ENCODE results near the gene ANKRD7.
A peak's percentile ranks its signal among the peaks of the same experiment; 100 is the strongest.

ANKRD7 gene

DNA sequence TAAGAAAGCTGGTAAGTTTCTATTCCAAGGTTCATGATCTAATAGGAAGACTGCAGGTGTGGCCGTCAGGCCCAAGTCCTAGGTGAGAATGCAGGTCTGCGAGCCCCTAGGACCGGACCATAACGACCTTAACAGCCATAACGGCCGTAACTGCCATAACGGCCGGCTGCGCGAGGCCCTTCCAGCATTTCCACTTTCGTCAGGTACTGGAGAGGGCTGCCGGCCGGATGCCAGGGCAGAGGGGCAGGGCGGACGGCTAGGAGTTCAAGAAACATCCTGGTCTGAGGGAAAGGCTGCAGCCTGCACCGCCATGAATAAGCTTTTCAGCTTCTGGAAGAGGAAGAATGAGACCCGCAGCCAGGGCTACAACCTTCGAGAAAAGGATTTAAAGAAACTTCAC is at the start of gene ANKRD7:
Gene ANKRD7 (plus strand): TSS at position 184 of the 400 bp plus-strand sequence. CDS start 127 bp downstream, at position 311.
- no peak for DNase-seq (ENCODE audit: low read depth)

DNA sequence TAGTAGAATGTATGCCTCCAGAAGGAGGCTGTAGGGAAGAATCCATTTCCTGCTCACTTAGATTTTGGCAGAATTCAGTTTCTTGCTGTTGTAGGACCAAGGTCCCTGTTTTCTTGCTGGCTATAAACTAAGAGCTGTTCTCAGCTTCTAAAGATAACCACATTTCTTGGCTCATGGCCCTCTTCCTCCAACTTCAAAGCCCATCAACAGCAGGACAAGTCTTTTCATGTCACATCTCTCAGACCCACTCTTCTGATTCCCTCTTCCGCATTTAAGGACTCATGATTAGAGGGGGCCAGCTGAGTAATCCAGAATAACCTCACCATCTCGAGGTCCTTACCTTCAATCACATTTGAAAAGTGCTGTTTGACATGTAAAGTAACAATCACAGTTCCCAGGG is 48.8 kb upstream of the ANKRD7 start:
- no peak for DNase-seq (ENCODE audit: low read depth)

DNA sequence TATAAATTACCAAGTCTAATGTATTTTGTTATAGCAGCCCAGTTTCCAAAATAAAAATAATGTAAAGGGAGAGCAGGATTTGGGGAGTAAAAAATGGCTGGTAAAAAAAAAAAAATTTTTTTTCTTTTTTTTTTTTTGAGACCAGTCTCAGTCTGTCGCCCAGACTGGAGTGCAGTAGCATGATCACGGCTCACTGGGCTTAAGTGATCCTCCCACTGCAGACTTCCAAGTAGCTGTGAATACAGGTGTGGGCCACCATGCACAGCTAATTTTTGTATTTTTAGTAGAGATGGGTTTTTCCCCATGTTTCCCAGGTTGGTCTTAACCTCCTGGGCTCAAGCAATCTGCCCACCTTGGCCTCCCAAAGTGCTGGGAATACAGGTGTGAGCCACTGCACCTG is 45.3 kb upstream of the ANKRD7 start:
- no peak for DNase-seq (ENCODE audit: low read depth)

DNA sequence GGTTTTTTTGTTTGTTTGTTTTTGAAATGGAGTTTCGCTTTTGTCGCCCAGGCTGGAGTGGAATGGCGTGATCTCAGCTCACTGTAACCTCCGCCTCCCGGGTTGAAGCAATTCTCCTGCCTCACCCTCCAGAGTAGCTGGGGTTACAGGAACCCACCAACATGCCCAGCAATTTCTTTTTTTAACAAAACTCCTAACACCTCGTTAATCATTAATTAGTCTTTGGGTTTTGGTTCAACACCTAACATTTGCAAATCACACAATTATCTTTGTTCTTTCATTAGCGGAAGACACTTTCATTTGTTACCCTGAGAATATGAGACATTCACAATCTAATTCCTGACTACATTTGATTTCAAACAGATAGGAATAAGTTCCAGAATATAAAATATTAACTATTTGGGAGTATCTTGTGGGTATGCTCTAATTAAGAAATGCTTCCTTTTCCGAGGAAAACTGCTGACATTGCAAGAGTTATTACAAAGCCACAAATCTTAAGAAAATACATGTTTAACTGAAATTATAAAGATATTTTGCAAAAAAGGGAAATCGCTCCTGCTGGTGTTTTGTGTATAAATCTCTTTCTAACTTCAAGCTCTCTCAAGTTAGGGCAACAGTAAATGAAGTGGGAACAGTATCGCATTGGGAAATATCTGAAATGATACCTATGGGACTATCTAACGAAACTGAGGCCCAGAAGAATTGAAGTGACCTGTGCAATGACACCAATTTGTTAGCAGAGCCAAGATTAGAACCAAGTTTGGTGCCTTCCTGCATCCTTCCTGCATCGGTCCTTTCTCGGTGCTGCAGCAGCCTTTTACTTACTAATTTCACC is 41.7 kb upstream of the ANKRD7 start:
- peak; percentile 4 for DNase-seq (ENCODE audit: low read depth)

DNA sequence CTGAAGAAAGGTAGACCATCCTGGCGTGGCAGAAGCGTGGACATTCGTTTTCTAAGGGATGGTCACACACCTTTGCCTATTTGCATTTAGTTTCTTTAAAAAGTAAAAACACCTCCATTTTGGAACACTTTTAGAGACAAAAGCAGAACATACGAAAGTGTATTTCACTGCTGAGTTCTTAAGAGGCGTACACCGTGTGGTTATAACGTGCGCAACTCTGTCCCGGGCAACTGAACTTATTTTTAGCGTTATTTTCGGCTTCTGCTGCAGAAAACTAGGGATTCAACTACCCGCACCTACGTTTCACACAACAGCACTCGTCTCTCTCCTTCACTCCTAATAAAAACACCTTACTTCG is 41.1 kb upstream of the ANKRD7 start:
- no peak for DNase-seq (ENCODE audit: low read depth)

DNA sequence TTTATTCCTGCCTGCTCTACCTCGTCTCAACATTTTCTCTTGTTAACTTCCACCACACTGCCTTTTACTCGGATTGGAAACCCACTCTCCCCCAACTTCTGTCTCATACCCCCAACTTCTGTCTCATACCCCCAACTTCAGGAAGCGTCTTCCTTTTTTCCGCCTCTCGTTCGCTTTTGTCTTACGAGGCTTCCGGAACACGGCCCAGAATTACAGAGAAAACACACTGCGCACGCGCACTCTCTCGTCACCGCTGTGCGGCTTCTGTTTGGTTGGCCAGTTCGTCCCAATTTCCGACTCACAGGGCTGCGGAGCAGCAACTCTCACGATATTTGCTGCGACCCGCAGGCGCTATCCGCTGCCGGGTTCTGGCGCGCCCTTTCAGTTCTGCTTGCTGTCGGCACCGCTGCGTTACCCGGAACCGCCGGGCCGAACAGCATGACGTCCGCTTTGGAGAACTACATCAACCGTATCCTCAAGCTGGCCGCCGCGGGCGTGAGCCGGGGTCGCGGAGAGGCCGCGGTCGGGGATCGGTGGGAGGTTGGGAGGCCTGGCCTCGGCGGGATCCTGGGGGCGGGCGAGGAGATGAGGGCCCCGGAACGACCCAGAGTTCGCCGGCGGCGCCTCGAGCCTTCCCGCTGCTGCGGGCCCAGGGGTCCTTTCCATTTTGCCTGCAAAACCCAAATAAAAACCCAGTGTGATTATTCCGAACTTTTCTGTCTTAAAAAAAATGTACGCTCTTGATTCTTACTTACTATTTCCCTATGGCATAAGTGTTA is 40.5 kb upstream of the ANKRD7 start, which contains the start of gene LSM8:
Gene LSM8 (plus strand): TSS at position 379 of the 779 bp plus-strand sequence. CDS start 60 bp downstream, at position 439.
- peak; percentile 96 for DNase-seq (ENCODE audit: low read depth)

DNA sequence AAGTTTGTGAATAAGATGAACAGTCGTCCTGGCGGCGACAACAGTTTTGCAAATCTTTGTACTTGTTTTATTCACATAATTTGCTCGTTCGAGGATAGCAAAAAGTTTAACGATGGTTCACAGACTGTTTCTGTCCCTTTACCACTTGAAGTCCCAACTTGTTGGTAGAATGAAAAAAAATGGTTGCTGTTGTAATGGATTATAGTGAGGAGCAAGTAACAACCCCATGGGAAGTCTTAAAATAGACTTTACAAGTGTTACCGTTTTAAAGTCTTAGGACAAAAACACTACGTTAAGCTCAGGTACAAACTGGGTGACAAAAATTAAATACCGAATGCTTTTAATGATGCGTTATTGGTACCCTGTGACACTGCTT is 40.0 kb upstream of the ANKRD7 start:
- DNase-seq (ENCODE audit: low read depth): no peak

DNA sequence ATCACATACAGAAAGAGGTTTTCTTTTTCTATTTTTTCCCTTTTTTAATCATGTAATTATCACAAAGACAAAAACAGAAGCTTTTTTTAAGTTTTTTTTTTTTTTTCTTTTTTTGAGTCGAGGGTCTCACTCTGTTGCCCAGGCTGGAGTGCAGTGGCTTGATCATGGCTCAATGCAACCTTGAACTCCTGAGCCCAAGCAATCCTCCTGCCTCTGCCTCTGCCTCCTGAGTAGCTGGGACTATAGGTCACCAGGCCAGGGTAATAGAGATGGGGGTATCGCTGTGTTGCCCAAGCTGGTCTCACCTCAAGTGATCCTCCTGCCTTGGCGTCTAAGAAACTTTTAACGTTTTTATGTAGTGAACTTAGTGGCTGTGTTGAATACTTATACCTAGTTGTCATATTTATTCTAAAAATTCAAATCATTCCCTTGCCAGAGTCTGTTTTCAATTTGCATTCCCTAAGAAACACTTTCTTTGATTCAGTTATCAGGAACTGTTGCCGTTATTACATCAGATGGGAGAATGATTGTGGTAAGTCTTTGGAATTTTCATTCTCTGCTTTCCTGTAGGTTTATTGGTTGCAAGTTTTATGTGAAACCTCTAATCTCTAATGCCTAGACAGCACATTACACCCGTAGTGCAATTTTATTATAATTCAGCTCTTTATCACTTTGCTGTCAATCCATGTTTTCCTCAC is 39.2 kb upstream of the ANKRD7 start:
- DNase-seq (ENCODE audit: low read depth): no peak

DNA sequence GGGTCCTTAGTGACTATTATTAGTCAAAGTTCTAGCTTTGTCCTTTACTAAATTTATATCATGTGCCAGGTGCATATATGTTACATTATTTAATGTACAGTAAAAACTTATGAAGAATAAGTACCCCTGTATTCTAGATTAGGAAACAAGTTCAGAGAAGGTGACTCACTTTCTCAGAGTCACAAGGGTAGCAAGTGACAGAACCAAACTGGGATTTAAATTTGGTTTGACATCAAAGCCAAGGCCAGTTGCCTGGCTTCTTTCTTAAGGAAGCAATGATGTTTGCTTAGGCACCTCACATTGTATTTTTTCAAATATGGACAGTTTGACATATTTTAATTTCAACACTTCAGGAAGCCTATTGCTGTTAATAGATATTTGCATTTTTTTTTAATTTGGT is 38.0 kb upstream of the ANKRD7 start:
- DNase-seq (ENCODE audit: low read depth): peak; percentile 18

GRCh38 chr7:118194571-118194970 is 29.9 kb upstream of the ANKRD7 start:
- no peak for DNase-seq (ENCODE audit: low read depth)

- peak; percentile 73 for DNase-seq (ENCODE audit: low read depth)
Measured at GRCh38 chr7:118195837-118196474, 28.5 kb upstream of the ANKRD7 start.

DNA sequence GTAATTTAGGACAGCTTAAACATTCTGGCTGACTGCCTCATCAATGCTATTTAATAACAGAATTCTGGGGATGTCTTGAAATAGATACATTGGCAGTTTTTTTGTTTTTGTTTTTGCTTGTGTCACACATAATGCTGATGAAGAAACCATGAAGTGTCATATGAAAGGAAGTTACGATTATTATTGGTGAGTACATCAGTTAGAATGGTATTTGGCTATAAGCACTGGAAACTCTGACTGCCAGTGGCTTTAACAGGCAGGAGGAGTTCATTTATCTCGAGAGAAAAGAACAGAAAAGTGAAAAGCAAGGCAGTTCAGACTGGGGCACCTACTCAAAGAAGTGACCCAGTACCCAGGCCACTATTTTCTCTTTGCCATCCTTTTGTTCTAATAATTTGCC is 22.4 kb upstream of the ANKRD7 start:
- no peak for DNase-seq (ENCODE audit: low read depth)

GRCh38 chr7:118214051-118214832 is 10.3 kb upstream of the ANKRD7 start:
- peak; percentile 39 for DNase-seq (ENCODE audit: low read depth)

- DNase-seq (ENCODE audit: low read depth): no peak
Measured at GRCh38 chr7:118214833-118215182, 9.7 kb upstream of the ANKRD7 start.

GRCh38 chr7:118217210-118217619 is 7.3 kb upstream of the ANKRD7 start:
- DNase-seq (ENCODE audit: low read depth): no peak

DNA sequence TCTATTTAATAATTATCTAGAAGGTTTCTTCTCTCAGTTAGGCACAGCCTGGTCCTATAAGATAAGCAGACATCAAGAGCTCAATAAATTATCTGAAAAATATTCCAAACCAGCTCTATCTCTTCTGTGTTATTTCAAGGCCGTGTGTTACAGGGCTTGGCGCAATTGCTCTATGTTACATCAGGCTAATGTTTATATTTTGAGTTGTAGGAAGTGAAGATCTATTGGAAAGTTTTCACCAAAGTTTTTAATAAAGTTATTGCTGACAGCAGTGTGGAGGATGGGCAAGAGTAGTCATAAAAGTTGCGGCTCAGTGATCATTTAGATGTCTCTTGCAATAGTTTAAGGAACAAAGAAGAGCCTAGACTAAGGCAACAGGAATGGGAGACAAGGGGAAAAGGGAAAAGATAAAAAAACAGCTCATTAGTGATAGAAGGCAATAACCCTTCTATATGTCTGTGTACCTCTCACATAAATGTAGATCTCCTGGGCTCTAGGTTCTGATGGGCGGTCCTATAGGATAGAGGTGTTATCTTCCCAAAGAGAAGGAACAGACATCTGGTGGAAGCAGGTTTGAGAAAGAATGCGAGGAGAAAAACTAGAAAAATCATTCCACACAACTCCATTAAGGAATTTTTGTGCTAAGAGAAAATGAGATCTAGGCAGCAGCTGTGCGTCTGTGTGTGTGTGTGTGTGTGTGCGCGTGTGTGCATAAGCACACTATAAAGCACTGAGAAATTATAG is 5.9 kb upstream of the ANKRD7 start:
- DNase-seq (ENCODE audit: low read depth): no peak

GRCh38 chr7:118219157-118219512 is 5.4 kb upstream of the ANKRD7 start:
- DNase-seq (ENCODE audit: low read depth): no peak

DNA sequence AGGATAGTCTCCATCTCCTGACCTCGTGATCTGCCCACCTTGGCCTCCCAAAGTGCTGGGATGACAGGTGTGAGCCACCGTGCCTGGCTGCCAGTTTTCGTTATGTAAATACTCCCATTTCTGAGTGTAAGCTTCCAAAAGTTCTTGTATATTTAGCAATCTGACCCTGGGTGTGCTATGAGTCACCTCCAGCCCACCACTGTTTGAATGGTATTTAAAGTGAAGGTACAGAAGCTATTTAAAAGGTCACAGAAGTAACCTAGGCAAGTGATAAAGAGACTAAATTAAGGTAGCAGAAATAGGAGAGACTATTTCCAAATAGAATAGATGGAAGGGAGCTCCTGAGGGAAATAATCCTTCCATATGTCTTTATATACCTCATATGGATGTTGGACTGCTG is 3.9 kb upstream of the ANKRD7 start:
- DNase-seq (ENCODE audit: low read depth): no peak

DNA sequence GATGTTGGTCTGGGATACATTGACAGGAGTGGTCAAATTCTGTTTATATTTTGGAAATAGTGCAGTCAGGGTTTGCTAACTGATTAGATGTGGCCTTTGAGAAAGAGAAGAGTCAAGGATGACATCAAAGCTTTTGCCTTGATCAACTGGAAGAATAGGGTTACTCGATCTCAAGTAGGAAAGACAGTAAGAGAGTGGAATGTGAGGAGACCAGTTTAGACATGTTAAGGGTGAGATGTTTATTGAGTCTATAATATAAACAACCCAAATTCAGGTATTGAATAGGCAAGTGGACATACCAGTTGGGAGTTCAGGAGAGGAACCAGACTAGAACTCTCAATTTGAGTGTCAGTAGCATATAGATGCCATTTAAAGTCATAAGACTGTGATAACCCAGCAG is 1.9 kb upstream of the ANKRD7 start:
- no peak for DNase-seq (ENCODE audit: low read depth)

DNA sequence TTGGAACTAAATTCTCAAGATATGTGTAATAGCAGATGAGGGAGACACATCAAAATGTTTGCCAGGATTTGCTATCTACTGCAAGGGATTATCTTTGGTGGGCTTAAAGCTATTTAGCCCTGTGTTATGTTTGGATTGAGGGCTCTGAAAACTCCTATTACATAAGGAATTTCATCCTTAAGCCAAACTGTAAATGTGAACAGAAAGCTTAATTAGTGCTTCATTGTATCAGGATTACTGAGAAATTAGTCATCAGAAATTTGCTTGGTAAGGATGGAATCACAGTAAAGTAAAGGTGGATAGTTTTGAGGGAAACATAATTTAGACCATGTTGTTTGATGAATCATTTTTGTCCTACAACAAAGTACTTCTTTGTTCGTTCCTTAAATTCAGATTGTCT is 8.3 kb downstream of the ANKRD7 start:
- no peak for DNase-seq (ENCODE audit: low read depth)

DNA sequence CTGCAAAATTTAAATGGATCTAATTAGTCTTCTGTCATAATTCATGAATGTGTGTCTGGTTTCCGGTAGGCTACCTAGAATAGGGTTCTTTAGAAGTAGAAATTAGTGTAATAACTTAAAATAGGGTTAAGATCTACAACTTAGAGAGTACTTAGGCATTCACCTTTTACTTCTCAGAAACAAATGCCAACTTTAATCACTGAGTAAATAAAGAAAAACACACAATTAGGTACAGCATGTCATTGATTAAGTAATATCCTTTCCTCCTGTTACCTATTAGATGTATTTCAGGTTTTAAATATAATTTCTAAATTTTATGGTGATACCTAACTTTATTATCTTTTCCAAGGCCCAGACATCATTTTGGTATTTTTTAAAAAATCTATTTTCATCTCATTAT is 9.3 kb downstream of the ANKRD7 start:
- DNase-seq (ENCODE audit: low read depth): no peak
